Measurements from ENCODE around the gene CD72.
"Not testable (repeated sequence)": the region's sequence is repeated elsewhere in the genome, so short reads cannot be mapped to it uniquely, and the experiment has no call there.

CD72 gene

DNA sequence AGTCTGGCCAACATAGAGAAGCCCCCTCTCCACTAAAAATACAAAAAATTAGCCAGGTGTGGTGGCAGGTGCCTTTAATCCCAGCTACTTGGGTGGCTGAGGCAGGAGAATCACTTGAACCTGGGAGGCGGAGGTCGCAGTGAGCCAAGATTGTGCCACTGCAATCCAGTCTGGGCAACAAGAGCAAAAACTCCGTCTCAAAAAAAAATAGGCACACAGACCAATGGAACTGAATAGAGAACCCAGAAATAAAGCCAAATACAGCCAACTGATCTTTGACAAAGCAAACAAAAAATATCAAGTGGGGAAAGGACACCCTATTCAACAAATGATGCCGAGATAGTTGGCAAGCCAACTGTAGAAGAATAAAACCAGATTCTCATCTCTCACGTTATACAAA lies 29.7 kb downstream of the CD72 start:
- not testable (repeated sequence) for DNase-seq (ENCODE audit: low read depth)

DNA sequence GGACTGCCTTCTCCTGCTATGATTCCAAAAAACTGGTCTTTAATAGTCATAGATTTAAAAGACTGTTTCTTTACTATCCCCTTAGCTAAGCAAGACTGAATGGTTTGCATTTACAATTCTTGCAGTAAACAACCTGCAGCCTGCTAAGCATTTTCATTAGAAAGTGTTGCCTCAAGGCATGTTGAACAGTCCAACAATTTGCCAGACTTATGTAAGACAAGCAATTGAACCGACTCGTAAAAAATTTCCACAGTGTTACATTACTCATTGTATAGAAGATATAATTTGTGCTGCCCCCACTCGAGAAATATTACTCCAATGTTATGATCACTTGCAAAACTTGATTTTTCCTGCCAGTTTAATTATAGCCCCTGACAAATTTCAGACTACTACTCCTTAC lies 33.5 kb downstream of the CD72 start:
- not testable (repeated sequence) for DNase-seq (ENCODE audit: low read depth)

DNA sequence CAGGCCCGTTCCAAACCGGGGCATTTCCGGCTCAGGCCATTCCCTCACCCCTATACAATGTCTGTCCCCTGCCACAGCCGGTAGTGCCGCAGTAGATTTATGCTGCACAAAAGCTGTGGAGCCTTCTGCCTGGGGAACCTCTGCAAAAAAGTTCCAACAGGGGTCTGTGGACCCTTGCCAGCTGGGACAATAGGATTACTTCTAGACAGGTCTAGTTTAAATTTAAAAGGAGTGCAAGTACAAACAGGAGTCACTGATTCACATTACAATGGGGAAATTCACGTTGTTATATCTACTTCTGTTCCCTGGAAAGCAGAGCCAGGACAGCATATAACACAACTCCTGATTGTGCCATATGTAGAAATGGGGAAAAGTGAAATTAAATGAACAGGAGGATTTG lies 34.7 kb downstream of the CD72 start:
- not testable (repeated sequence) for DNase-seq (ENCODE audit: low read depth)

DNA sequence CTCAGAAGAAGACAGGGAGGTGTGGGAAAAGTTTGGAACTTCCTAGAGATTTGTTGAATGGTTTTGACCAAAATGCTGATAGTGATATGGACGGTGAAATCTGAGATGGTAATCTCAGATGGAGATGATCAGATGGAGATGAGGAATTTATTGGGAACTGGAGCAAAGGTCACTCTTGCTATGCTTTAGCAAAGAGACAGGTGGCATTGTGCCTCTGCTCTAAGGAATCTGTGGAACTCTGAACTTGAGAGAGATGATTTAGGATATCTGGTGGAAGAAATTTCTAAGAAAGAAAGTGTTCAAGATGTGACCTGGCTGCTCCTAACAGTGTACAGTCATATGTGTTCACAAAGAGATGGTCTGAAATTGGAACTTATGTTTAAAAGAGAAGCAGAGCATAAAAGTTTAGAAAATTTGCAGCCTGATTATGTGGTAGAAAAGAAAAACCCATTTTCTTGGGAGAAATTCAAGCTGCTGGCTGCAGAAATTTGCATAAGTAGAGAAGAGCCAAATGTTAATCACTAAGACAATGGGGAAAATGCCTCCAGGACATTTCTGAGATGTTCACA lies 38.5 kb downstream of the CD72 start:
- not testable (repeated sequence) for DNase-seq (ENCODE audit: low read depth)

DNA sequence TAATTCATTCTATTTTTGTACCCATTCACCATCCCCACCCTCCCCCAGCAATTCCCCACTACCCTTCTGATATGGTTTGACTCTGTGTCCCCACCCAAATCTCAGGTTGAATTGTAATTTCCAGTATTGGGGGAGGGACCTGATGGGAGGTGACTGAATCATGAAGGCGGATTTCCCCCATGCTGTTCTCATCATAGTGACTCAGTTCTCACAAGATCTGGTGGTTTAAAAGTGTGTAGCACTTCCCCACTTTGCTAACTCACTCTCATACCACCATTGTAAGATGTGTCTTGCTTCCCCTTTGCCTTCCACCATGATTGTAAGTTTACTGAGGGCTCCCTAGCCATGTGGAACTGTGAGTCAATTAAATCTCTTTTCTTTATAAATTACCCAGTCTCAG lies 39.1 kb downstream of the CD72 start:
- no peak for DNase-seq (ENCODE audit: low read depth)

DNA sequence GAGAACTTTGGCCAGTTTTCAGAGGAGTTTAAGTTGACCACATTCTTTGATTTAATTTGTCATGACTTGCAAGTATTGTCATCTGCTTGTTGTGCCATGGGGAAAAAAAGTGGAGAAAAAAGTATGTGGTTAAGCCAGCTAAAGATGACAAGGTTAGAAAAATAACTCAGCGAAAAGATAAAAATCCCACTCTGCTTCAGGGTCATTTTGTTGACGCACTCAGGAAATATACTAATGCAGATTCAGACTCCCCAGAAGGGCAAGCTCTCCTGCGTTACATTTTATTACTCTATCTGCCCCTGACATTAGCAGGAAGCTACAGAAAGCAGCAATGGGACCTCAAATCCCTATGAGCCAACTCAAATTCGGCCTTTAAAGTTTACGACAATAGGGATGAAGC lies 40.7 kb downstream of the CD72 start:
- DNase-seq (ENCODE audit: low read depth): no peak

DNA sequence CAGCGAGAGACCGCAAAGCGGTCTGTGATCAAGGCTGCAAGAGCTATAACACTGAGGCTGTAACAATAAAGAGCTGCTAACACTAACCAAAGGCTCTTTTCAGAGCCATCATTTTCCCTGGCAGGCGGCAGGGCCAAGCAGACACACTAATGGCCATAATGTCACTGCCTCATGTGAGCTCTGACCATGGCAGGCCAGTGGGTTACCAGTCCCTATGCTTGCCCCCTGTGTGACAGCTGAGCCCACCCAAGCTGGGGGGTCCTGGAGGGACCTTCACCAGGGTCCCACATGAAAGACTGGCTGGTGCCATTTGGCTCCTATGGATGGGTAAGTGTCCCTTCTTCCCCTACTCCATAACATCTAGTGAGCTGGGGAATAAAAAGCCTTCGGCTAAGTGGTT lies 42.7 kb downstream of the CD72 start:
- no peak for DNase-seq (ENCODE audit: low read depth)

DNA sequence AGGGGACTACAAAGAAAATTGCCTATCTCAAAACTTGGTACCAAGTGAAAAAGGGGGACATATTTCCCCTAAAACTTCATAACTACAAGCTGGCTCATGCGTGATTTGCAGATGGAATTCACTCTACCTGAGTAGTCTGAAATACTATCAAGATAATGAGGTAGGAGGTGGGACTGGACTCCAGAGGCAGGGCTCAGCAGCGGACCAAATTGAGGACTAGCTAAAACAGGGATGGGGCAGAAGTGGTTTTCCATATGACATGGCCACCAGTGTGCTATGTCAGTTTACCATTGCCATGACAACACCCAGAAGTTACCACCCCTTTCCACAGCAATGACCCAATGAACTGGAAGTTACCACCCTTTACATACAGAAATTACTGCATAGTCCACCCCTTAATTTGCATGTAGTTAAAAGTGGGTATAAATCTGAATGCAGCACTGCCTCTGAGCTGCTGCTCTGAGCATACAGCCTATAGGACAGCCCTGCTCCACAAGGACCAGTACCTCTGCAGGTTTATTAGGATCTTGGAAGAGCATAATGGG lies 43.6 kb downstream of the CD72 start:
- no peak for DNase-seq (ENCODE audit: low read depth)

DNA sequence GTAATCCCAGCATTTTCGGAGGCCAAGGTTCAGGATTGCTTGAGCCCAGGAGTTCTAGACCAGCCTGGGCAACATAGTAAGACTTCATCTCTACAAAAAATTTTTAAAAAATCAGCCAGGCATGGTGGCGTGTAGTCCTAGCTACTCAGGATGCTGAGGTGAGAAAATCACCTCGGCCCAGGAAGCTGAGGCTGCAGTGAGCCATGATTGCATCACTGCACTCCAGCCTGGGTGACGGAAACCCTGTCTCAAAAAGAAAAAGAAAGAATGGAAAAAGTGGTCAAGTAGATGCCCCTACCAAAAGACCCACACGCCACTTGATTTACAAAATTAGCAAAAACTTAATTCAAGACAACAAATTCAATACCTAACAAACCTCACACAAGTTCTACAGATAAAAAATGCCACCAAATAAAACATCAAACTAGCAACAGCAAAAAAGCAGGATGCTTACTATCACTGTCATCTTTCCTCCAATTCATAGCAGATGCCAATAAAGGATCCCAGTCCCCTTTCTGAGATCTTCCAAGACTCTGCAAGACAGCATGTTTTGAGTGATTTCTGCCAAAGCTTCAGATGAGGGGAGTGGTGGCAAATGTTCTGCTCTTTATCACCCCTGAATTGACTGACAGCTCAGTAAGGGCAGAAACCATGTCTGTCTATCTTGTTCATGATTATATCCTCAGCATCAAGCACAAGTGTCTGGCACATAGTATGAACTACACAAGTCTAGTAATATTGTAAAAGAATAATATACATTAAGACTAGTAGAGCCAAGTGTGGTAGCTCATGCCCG lies 47.3 kb downstream of the CD72 start:
- no peak for DNase-seq (ENCODE audit: low read depth)

DNA sequence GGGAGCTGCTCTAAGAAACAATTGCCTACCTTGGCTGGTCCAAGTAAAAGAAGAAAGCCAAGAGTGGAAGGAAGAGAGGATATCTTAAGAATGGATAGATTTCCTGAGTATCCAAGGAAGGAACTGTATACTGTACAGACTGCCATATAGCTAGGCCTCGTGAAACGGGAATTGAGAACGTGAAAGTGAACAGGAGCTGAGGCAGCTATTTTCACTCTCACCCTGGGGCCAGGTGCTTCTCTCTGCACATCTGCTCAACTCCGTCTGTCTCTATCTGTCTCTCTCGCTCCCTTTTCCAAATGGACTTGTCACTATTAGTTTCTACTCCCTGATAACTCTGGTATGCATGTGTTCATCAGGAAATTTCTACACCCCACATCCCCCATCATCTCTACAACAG lies 49.0 kb downstream of the CD72 start:
- no peak for DNase-seq (ENCODE audit: low read depth)

DNA sequence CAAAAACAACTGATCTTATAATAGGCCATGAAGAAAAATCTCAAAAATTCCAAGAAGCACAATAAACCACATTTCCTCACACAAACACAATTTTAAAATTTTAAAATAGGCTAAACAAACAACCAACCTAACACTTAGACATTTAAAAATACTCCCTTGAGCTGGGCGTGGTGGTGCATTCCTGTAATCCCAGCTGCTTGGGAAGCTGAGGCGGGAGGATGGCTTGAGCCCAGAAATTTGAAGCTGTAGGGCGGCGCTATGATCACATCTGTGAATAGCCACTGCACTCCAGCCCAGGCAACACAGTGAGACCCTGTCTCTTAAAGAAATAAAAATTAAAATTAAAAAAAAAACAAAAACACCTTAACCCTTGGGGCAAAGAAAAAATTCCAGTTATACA lies 50.0 kb downstream of the CD72 start:
- DNase-seq (ENCODE audit: low read depth): no peak

DNA sequence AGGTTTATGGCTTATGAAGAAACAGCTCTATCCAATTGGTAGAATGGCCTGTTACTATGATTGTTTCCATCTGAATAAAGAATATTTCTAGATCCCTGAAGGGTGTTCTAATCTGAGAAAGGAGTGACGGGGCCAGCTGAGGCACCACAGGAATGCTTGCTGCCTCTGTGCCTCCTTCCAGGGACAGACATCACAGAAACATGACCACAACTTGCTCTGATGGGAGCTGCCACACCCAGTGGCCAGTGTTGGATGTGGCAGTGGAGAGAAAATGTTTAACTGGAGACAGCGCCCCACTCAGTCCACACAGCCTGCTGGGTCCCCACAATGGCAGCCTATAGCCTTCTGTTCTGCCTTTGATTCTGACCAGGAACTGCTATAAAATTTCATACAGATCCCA lies 51.8 kb downstream of the CD72 start:
- no peak for DNase-seq (ENCODE audit: low read depth)

DNA sequence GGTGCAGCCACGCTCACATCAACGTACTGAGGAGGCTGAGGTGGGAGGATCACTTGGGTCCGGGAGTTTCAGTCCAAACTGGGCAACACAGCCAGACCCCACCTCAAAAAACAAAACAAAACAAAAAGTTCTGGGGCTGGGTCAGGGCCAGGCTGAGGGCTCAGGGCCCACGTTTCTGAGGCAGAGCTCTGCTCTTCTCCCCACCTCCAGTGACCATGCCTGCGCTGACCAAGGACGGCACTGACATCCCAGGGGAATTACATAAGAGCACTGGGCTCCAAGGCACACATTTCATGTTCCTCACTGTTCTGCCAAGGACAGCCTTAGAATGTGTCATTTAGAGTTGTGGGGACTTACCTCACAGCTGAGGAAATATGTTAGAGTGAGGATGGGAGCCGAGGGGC lies 53.6 kb downstream of the CD72 start:
- no peak for DNase-seq (ENCODE audit: low read depth)

DNA sequence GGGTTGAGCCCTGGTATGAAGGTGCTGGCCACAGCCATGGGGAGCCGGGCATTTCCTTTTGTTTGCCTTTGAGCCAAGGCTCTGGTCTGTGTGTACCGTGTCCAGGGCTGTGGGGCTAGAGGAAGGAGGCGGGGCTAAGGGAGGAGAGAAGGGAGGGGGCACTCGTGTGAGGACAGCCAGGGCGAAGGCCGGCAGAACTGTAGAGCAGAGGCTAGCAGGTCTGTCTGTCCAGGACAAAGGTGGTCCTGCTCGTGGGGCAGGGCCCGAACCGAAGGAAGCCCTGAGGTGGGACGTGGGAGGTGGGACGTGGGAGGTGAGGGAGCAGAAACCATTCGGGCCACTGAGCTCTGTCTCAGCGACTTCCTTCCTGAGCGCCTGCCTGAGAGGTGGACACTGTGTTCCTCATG lies 54.4 kb downstream of the CD72 start:
- no peak for DNase-seq (ENCODE audit: low read depth)

DNA sequence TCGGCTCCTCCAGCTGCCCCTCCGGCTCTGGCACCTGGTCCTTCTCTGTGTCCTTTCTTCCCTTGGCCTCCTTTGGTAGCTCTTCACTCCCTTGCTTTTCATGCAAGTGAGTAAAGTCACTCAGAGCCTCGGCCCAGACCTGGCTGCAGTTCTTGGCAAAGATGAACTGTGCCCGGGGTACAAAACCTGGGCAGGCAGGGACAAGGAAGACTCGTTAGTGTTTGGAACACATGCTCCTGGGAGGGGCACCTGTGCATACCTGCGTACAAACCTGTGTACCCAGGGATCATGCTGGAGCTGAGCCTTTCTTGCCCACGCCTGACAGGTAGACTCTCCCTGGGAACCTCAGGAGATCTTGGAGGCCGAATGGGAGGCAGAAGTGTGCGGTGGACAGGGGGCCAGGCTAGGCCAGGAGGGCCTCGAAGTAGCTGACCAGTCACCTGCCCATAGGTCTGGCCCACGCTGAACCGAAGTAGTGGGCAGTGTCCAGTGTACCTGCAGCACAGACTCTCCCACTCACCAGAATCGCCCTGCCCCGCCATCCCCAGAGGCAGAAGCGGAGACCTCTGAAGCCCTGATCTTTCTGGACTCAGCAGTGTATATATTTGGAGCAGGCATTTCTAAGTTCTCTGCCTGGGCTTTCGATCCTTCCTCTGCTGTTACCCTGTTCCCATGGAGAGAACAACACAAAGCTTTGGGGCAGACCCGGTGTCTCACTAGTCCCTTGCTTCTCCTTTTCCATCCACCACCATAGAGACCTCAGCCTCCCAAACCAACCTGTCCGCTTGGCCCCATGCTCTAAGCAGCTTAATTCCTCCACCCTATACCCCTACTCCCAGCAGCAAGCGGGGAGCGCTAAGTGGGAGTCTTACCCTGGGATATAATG lies 55.1 kb downstream of the CD72 start:
- no peak for DNase-seq (ENCODE audit: low read depth)

DNA sequence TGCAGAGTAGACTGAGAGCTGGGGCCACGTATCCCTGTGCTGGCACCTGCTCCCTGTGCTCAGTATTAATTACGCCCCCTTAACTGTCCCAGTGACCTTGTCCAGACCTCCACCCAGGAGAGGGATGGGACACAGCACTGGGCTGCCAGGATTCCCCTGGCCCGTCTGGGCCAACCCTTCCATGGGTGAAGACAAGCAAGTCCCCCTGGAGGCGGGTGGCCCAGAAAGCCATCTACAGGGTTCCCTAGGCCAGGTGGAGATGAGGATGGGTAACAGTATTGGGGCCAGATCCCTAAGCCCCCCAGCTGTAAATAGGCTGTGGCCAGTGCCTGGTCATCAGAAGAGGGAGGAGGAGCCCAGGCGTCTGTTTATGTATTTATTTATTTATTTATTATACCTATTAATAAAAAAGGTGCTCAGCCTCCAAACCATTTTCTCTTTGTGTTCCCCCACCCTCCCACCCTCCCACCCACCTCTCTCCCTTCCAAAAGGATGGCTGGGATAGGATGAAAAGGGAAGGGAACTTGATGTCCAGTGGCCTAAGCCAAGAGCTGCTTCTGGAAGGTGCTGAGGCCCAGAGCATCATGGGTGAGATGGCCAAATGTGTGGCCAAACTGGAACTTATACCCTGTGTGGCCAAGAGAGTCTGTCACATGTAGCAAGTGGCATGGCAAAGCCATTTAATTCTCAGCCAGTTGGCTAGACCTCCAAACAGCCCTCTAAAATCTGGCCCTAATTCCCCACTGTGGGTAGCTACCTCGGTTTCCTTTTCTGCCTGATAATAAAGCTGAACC lies 56.5 kb downstream of the CD72 start:
- DNase-seq (ENCODE audit: low read depth): no peak

DNA sequence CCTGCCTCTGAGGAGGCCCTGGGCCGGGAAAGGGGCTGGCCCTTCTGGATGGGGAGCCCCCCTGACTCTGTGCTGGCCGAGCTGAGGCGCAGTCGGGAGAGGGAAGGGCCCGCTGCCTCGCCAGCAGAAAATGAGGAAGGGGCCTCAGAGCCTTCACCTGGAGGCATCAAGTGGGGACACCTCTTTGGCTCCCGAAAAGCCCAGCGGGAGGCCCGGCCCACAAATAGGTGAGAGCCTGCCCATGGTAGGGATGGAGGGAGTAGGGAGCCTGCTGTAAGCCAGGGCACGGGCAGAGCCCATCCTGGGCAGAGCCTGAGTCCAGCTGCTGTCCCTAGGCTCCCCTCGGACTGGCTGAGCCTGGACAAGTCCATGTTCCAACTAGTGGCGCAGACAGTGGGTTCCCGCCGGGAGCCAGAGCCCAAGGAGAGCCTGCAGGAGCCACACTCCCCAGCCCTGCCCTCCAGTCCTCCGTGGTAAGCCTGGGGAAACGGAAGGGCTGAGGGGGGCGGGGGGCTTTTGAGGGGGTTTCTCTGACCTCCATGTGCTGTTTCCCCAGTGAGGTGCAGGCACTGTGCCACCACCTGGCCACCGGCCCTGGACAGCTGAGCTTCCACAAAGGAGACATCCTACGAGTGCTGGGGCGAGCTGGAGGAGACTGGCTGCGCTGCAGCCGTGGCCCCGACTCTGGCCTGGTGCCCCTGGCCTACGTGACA lies 57.4 kb downstream of the CD72 start:
- DNase-seq (ENCODE audit: low read depth): no peak
